NCI-H510A (cell line): ENCODE measurements around the gene TACC2.
A peak's percentile ranks its signal among the peaks of the same experiment; 100 is the strongest.
"Not testable (repeated sequence)": the region's sequence is repeated elsewhere in the genome, so short reads cannot be mapped to it uniquely, and the experiment has no call there.

Experiments used
- DNase-seq: peaks from one replicate; lab custom pipeline; 2025; lab: John Stamatoyannopoulos, UW

The TACC2 gene

DNA sequence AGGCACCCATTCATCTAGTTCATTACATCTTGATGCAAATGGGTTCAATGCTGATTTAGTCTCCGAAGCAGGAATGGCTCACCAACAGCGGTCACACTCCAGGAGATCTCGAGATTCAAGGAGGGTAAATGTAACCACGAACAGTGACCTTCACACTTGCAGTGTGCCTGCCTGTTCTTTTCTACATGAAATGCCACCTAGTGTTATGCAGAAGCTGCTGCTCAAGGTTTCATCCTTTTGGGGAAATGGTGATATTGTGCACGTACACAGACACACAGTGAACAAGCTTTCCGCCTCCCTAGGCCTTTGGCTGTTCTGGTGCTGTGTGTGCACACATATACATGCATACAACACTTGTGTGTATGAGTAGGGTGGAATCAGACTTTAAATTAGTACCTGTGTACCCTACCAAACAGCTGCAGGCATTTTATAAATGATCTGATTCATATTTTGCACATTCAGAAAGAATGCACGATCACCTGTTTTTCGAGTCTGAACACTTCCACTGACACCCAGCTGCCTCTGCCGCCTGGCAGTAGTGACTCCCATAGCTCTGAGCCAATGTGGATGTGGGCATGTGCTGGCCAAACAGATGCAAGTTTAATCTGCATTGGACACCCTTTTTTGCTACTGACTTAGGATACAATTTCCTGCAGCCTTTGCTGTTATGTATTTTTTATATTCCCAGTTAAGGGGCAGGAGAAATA is 100.5 kb downstream of the TACC2 start:
- no peak for DNase-seq

DNA sequence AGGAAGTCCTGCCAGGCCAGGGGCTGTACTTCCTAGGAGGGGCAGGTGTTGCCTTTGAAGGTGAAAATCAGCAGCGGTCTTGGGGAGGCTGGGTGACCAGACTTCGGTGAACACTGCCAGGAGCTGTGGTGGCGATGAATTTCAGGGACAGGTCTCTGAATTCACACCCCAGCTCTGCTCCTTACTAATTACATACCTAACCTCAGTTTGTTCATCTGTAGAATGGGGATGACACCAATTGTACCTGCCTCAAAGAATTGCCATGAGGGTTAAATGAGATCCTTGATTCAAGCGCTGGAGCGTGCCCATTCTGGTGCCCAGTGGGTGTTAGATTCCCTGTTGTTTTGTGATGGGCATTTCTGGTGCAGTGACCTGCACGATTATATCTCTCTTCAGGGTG is 102.8 kb downstream of the TACC2 start:
- DNase-seq, result no peak

DNA sequence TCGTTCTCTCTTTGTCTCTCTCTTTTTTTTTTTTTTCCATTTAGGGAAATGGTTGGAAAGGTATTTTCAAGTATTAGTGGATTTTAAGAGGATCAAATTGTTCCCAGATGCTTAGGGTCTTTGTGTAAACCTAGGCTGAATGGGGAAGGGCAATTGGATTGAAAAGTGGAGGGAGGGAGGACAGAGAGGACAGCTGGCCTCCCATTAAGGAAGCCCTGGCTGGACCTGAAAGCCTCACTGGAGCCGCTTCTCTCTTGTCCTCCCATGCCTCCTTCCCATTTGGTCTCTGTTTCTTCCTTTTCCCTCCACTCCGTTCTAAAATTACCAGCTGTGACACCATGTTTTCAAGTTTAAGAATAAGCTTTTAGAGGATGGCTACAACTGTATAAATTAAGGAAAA is 104.1 kb downstream of the TACC2 start:
- DNase-seq, result no peak

DNA sequence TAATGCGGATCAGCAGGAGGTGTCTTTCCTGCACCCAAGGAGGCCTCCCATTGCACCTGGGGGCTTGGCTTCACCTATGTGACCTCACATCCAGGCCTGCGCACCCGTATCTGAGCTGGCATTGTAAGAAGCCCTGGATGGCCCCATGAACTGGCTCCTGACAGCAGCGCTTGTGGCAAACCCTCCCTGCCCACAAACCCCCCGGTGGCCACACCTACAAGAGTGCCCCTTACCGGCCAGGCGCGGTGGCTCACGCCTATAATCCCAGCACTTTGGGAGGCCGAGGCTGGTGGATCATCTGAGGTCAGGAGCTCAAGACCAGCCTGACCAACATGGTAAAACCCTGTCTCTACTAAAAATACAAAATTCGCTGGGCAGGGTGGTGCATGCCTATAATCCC is 107.2 kb downstream of the TACC2 start:
- DNase-seq, result not testable (repeated sequence)

DNA sequence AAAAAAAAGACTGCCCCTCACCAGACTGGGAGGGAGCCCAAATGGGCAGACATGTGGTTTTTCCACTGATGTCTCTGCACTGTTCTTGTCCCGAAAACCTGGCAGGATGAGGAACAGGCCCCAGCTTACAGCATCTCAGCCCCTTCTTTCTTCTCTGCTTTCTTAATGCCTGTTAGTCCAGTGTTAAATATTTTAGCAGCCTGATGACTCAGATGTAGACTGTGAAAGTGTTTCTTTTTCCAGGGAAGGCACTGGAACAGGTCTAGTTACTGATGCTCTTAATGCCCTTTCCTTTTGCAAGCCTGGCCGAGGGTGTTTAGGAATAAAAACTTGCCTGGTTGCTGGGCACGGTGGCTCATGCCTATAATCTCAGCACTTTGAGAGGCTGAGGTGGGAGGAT is 107.7 kb downstream of the TACC2 start:
- DNase-seq, result no peak

DNA sequence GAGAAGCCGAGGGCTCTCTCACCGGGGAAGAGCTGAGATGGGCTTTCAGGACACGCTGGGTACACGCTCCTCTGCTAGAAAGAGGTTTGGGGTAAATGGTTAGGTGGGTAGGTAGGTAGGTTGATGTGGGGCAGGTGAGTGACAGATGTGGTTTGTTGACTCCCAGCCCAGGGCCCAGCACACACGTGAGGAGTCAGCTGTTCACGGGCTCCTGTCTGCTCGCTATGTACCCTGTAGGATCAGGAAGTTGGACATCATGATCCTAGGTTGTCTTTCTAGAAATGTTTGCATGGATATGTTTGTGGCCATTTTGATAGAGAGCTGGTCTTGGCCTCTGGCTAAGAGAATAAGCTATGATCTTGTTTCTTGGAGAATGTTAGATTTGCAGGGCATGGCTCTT is 109.0 kb downstream of the TACC2 start:
- DNase-seq, result no peak

DNA sequence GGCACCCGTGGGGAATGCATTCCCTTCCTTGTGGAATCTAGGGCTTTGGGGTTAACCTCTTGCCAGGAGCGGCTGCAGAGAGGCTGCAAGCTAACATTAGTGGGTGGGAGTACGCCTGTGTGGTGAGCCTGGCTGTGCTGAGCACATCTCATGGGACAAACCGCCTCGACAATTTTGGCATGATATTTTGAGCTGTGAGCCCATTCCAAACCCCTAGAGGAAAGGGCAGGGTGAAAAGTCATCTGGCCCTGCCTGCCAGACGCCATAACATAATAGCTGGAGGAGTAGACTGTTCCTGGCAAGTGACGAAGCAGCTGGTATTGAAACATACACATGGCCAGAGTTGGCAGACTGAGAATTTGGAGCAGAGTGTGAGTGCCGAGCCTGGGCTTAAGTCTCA is 110.0 kb downstream of the TACC2 start:
- DNase-seq, result no peak

DNA sequence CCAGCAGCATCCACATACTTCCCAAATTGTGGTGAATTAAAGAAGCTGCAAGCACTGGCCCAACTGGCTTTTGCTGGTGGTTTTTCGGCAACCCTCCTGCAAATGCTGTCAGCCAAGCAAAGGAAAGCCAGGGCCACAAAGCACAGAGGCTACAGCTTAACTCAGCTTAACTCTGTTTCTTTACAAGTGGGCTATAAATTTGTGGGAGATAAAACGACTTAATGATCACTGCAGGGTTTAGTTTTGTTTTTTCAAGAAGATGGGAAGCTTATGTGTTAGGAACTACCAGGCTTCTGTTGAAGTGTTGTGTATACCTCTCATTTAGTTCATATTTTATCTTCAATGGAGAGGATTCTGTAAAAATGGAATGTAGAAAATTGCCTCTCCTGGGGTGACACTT is 110.6 kb downstream of the TACC2 start:
- DNase-seq, result no peak

DNA sequence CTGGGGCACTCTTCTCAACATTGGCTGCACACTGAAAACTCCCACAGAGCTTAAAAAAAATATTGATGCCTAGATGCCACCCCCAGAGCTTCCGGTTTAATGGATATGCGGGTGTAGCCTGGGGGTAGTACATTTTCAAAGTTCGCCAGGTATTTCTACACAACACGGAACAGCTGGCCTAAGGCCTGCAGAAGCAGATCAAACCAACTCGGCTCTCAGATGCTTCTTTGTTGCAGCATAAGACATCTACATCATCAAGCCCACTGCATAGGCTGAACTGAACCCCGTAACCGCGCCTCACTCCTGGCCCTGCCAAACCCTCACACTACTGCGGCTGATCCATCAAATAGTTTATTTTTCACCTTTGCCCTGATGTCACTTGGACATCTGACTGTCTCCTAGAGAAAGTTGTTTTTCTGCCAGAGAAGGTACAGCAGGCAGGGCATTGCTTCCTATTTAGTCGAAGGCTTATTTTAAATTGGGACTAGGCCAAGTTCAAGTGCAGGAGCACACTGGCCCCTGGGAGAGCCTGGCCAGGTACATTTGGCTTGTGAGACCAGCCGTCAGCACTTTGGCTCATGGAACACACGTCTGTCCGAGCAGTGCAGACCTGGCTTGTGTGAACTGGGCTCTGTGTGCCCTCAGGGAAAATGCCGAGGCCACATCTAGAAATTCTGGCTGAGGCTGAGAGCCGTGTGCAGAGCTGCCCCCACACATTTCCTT is 113.3 kb downstream of the TACC2 start:
- no peak for DNase-seq

DNA sequence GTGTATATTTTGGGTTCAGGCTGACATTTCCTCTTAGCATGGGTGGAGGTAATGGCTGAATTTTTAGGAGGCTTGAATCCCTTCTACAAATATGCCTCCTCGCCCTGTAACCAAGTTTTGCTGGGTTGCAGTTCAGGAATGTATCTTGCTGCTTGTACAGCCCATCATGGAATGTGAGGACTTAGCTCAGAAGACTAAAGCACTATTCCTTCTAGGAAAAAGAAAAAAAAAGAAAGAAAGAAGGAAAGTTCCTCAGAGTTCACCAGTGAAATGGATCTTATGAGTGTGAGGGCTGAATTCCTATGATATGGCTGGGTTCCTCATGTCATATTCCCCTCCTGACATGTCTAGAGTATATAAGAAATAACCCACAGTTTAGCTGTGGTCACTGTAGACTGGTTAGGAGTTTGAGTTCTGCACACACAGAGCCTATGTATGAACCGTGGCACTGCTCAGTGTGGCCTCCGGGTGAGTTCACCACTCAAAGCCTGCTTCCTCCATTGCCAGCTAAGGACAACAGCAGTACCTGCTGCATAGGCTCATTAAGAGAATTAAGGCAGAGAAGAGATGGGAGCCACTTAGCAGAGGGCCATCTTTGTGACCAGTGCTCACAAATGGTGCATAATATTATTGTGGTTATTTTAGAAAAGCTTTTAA is 114.0 kb downstream of the TACC2 start:
- no peak for DNase-seq

DNA sequence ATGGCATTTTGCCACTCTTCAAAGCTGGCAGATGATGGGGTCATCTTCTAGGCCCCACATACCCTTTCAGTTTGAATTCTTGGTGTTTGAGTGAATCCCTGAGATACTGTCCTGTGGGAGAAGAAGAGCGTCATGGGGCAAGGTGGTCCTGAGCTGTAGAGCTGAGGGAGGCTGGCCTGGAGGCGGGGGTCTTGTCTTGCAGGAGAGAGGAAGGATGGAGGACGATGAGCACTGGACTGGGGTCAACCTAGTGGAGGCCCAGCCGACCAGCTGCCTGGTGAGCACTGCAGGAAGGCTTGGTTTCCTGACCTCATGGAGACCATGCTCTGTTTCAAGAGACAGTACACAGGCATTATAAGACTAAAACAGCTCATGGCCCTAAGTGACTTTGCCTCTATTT is 114.6 kb downstream of the TACC2 start:
- no peak for DNase-seq

DNA sequence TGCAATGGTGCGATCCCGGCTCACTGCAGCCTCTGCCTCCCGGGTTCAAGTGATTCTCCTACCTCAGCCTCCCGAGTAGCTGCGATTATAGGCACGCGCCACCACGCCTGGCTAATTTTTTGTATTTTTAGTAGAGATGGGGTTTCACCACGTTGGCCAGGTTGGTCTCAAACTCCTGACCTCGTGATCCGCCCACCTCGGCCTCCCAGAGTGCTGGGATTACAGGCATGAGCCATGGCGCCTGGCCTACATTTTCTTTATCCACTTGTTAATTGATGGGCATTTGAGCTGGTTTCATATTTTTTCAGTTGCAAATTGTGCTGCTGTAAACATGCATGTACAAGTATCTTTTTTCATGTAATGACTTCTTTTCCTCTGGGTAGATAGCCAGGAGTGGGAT is 119.8 kb downstream of the TACC2 start:
- not testable (repeated sequence) for DNase-seq

DNA sequence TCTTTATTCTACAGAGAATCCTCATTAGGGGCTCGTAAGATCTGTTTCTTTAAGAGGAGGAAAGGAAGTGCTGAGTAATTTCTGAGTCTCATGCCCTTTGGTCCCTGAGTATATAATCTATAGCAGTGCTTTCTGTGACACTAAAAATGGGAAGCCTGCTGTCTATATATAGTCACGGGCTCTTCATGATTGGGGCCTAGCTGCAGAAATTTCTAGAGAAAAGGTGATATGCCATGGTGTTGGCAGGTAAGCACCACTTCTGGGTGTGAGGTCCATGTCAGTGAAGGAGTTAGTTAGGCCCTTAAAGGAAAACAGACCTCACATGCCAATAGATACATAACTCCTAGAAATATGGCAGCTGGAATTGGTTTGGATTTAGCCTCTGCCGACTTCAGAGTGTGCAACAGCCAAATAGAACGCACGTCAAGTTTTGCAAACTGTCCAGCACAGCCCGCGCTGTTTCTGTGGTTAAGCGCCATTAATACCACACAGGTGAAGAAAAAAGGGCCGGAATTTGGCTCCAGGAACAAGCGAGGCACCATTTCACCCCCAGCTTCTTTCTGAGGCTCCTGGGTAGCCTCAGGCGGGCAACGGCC is 123.2 kb downstream of the TACC2 start:
- DNase-seq, result no peak

DNA sequence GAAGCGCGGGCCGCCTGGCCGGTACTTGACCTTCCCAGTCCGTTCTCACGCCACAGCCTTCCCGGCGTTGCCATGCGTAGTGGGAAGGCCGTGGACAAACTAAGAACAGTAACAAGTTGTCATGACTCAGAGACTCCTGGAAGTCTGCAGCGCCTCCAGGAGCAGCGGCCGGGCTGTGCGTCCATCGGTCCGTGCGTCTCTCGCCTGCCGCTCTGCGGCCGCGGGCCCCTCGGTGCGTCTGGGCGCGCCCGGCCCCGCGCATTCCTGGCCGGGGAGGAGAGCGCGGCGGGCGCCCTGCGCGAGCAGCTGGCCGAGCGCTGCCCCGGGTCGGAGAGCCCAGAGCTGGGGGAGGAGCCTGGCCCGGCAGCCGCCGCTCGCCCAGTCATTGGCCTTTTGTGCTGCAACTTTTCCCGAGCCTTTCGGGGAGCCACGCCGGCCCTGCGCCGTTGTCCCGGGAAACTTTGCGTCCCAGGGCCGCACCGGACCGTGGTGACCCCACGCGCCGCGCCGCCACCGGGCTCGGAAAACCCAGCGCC is 123.7 kb downstream of the TACC2 start:
- peak; percentile 43 for DNase-seq

DNA sequence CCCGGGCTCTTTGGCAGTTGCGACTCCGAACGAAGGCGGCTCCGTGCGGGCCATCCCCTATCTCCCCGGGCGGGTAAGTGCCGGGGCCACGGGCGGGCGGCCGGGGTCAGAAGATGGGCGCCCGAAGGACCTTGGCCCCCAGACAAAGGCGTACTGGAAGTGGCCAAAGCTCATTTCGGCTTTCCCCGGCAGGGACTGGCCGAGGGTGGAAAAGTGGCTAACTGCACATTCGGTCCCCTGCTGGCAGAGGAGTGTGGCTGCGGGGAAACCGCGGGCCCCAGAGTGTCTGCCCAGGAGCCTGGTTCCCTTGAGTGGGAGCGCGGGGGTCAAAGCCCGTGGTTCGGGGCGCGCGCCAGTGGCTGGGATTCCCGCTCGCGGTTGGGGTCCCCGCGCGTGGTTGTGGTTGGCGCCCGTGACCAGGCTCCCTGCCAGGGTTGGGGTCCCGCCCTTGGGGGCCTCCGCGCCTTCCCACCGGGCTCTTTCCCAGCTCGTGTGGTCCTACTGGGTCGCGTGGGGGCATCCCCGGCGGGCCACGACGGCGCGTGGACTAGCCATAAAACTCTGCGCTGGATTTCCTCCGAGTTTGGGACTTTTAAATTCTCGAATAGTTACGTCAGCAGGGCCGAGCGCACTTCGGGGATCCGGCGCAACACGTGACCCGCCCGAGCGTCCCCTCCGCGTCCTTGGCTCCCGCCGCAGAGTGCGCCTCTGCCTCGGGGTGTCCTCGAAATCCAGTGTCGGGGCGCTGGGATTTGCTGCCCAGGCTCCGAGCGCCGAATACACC is 124.4 kb downstream of the TACC2 start:
- peak; percentile 42 for DNase-seq

DNA sequence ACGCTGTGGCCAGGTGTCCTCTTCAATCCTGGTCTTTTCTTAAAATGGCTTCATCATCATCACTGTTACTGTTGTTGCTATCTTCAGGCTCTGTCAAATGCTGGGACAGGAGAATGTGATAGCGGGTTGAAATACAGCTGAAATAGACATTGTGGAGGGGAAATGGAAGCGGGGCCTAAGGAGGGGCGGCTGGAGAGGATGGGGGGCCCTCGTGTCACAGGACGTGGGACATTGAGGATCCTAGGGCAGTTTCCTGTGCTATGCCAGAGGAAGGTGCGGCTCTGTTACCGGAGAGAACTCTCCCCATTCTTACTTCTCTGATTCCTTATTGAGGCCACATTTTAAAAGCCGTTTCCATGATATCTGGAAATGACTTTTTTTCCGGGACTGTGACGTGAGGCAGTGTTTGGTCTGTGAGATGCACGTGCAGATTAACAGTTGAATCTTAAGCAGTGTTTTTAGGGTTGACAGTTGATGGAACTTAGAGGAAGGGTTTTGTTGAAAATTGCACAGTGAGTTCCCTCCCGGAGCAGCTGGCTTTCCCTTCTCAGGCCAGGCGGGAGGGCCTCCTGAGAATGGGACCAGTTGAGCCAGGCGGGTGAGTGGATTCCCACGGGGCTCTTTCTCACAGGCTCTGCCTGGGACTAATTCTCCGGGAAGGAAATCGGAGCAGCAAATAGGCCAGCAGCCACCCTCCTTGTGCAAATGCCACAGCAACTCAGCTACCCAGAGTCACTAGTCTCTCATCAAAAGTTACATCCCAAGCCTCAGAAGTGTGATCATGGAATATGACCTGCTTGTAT is 125.2 kb downstream of the TACC2 start:
- DNase-seq, result no peak

DNA sequence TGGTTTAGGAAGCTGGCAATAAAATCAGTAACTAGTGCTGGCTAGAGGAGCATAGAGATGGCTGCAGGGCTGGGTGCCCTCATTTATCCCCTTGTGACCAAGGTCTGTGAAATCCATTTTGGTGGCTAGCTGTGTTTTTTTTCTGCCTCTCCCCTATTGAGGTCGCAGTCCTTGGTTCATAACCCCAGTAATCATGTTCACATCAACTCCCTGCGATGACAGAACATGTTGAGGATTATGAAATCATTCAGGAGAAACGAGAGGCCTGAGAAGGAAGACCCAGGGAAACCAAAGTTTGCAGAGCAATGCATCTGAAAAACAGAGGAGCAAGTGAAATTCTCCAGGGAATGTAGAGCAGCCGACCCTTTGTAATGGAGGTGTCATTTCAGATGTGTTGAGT is 126.9 kb downstream of the TACC2 start:
- DNase-seq, result no peak

DNA sequence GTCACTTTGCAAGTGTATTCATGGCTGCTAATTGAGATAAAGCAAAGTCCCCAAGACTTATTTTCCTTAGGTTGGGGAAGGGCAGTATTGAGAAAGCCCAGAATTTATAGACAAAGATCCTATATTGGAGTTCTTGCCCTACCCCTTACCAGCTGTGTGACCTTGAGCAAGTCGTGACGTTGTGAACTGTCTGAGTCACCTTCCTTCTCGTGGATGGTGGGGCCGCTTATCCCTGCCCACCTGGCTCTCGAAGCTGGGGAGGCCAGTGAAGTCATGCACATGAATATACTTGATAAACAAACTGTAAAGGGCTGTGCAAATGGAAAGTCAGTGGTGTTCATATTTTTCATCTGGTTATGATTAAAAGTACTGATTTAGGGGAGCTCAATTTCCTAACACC is 127.4 kb downstream of the TACC2 start:
- DNase-seq, result no peak

DNA sequence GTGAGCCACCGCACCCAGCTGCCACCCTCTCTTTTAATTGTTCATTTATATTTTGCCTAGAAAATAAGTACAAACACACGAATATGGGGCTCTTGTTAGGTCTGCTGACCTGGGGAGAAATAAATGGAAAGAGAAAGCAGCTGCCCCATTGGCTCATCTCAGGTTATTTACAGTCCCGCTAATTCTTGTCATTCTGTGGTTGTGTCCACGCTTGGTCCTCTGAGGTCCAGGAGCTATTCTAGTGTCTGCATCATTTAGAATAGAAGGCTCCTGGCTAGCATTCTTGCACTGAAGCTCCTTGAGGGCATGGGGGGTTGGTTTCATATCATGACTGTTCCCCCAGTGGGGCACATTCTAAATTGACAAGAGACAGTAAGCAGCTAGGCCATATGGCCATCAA is 128.5 kb downstream of the TACC2 start:
- no peak for DNase-seq

DNA sequence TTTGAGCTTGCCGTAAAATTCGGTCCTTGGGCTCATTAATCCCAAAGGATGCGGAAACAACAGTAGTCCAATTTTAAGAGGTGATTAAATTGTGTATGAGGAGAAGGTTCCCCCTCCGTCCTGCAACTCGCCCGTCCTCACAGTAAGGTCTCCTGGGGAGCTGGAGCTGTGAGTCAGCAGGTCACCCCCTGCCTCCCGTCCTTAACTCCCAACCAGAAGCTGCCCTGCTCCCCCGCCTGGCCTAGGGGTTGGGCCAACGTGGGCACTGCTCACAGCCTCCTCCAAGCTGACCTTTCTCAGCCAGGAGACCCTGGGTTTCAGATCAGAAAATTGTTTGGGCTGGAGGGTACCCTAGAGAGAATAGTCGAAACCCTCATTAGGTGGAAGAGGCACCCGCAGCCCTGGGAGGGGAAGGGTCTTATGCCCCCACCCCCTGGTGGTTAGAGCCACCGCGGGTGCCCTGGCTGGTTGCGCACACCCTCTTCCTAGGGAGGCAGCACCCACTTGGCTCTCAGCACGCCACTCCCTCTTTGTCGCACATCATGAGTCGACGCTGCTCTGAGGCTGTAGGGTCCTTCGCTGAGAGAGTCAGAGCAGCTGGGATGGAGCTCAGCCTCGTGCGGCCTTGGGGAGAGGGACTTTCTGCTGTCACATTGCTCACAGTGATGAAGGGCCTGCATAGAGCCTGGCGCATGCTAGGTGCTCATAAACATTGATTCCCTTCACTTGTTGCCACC is 131.2 kb downstream of the TACC2 start:
- peak; percentile 80 for DNase-seq
